Stimulated activated CD4-positive, alpha-beta T cell treated with anti-CD3 and anti-CD28 coated beads, Interleukin-2, amount 100 ng/mL, for 4 hours (primary cell): ENCODE data around the gene UNC45B.
"Not testable (repeated sequence)": the region's sequence is repeated elsewhere in the genome, so short reads cannot be mapped to it uniquely, and the experiment has no call there.

Experiments
- DNase-seq: peaks from one replicate; pipeline ENCODE4 v3.0.0-alpha.2; 2020; ENCODE audit warnings: low read depth

The UNC45B gene

GRCh38 chr17:35170968-35171771, 23.6 kb downstream of the UNC45B start:
- no peak for DNase-seq

DNA sequence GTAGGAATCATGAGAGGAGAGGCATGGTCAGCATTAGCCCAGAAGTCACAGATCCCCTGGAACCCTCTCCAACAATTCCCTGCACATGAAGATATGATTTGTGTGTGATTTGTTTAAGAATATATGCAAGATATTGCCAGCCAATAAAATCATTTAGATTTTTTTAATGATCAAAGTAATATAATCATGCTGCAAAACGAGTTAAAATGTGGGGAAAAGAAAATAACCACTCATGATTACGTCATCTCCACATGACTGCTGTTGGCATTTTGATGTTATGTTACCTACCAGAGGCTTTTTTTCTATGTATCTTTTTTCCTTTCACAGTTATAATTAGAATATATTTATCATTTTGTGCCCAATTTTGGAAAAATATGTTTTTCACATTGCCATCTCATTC, 24.2 kb downstream of the UNC45B start:
- DNase-seq = no peak

- not testable (repeated sequence) for DNase-seq
Observed at GRCh38 chr17:35172321-35172720, 24.7 kb downstream of the UNC45B start.

DNA sequence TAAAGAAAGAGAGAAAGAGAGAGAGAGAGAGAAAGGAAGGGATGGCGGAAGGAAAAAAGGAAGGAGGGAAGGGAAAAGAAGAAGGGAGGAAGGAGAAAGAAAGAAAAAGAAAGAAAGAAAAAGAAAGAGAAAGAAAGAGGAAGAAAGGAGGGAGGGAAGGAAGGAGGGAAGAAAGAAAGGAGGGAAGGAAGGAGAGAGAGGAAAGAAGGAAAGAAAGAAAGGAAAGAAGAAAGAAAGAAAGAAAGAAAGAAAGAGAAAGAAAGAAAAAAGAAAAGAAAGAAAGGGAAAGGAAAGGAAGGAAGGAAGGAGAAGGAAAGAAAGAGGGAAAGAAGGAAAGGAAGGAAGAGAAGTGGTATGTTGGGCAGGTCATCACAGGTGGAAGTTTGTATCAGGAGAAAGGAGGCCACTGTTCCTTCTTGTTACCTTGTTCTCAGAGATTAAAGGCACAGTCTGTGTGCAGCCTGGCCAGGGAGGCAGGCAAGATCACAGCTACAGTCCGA, 27.3 kb downstream of the UNC45B start:
- DNase-seq = no peak

- DNase-seq = no peak
Observed at GRCh38 chr17:35175638-35176415, 28.2 kb downstream of the UNC45B start.

GRCh38 chr17:35176897-35177296, 29.3 kb downstream of the UNC45B start:
- no peak for DNase-seq

GRCh38 chr17:35179379-35179778, 31.8 kb downstream of the UNC45B start:
- not testable (repeated sequence) for DNase-seq

GRCh38 chr17:35183332-35183731, 35.7 kb downstream of the UNC45B start:
- no peak for DNase-seq

DNA sequence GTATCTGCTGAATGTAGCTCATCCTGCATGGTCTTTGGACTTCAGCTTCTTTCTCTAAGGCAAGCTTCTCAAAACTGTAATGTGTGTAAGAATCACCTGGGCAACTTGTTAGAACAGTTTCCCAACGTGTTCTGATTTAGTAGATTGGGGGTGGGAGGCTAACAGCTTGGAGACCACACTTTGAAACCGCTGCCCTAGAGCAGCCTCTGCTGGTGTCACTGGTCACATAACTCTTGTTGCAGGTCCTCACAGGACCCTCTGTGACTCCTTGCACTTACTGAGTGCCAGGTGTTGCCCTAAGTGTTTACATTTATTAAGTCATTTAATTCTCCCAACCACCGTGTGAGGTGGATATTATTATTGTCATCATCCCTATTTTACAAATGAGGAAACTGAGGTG, 36.7 kb downstream of the UNC45B start:
- DNase-seq = no peak

DNA sequence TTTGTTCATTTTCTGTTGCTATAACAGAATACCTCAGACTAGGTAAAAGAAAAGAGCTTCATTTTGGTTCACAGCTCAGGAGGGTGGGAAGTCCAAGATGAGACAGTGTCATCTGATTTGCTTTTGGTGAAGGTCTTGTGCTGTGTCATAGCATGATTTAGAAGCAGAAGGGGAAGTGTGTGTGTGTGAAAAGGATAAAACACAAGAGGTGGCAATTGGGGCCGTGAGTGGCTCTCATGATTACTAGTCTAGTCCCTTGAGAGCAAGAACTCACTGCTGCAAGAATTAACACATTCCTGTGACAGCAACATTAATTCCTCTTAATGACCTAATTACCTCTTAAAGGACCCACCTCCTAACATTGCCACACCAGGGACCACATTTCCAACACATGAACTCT, 38.2 kb downstream of the UNC45B start:
- no peak for DNase-seq

GRCh38 chr17:35187481-35187880, 39.9 kb downstream of the UNC45B start:
- DNase-seq = no peak

- no peak for DNase-seq
Observed at GRCh38 chr17:35188111-35188510, 40.5 kb downstream of the UNC45B start.

- no peak for DNase-seq
Observed at GRCh38 chr17:35189291-35189690, 41.7 kb downstream of the UNC45B start.

DNA sequence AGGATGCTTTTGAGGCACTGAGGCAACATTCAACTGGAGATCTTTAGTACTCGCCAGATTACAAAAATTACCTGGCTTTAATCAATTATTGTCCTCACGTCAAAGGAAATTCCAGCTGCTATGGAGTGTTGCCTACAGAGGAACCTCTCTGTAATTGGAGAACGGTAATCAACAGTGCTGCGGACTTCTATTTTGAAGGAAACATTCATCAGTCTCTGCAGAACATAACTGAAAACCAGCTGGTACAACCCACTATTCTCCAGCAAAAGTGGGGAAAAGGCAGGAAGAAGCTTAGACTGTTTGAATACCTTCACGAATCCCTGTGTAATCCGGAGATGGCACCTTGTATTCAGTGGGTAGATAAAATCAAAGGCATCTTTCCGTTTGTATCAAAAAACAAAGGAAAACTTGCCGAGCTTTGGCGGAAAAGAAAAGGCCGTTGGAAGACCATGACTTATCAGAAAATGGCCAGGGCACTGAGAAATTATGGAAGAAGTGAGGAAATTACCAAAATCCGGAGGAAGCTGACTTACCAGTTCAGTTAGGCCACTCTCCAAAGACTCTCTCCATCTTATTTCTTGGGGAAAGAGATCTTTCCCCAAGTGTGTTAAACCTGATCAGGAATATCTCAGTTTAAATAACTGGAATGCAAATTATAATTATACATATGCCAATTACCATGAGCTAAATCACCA, 43.5 kb downstream of the UNC45B start:
- DNase-seq = no peak

DNA sequence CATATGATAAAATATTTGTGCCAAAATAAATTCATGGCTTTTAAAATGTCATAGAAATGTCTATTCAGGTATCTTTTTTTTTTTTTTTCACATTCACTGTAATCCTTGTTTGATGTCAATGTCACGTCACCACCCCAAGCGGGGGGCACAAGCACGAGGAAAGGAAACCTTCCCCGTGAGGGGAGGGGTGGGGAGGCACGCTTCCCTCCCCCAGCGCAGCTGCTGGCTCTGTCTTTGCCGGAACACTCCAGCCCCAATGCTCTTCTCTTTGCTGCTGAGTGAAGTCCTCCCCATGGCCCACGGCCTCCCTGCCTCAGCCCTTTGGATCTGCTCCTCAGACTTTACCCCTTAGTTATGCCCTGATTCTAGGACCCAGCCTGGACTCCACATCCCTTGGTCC, 45.1 kb downstream of the UNC45B start:
- DNase-seq = no peak

DNA sequence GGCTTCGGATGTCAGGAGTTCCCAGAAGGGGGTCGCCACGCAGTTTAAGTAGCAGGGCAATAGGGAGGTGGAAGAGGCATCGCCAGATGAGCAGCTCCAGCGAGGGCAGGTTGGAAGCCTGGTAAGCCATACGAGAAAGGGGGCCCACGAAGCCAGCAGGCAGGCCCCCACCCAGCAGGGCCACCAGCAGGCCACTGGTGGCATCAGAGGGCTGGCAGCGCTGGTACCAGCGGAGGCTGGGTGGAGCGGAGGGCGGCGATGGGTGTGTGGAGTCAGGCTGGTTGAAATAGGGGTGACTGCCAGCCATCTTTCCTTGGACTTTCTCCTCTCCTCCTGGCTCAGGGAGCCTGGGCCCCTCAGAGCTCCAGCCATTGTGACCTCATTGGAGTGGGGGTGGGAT, 46.4 kb downstream of the UNC45B start, which contains the start of gene SLC35G3:
Gene SLC35G3, minus strand, starts transcription at position 393 of the 400 bp plus-strand sequence. Its CDS starts 86 bp downstream, at position 307.
- DNase-seq = not testable (repeated sequence)

DNA sequence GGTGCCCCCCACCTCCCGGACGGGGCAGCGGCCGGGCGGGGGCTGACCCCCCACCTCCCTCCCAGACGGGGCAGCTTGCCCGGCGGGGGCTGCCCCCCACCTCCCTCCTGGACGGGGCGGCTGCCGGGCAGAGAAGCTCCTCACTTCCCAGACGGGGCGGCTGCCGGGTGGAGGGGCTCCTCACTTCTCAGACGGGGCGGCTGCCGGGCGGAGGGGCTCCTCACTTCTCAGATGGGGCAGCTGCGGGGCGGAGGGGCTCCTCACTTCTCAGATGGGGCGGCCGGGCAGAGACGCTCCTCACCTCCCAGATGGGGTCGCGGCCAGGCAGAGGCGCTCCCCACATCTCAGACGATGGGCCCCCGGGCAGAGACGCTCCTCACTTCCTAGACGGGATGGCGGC, 47.4 kb downstream of the UNC45B start:
- DNase-seq = not testable (repeated sequence)

DNA sequence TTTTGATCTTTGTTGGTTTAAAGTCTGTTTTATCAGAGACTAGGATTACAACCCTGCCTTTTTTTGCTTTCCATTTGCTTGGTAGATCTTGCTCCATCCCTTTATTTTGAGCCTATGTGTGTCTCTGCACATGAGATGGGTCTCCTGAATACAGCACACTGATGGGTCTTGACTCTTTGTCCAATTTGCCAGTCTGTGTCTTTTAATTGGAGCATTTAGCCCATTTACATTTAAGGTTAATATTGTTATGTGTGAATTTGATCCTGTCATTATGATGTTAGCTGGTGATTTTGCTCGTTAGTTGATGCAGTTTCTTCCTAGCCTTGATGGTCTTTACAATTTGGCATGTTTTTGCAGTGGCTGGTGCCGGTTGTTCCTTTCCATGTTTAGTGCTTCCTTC, 55.0 kb downstream of the UNC45B start:
- DNase-seq = not testable (repeated sequence)

GRCh38 chr17:35210741-35211140, 63.1 kb downstream of the UNC45B start:
- no peak for DNase-seq

DNA sequence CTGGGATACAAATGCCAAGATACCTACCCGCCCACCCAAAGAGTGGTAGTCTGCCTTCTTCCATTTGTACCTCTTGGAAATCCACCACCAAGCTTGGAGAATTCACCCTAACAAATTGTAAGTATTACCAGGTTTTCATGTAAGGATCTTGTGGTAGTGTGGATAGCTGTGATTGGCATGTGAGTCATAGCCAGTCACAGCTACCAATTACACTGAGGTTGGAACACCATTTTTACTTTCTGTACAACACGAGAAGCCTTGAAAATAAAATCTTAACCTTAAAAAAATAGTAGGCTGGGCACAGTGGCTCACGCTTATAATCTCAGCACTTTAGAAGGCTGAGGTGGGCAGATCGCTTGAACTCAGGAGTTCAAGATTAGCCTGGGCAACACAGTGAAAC, 65.1 kb downstream of the UNC45B start:
- no peak for DNase-seq

- DNase-seq = no peak
Observed at GRCh38 chr17:35213412-35213940, 65.9 kb downstream of the UNC45B start.

DNA sequence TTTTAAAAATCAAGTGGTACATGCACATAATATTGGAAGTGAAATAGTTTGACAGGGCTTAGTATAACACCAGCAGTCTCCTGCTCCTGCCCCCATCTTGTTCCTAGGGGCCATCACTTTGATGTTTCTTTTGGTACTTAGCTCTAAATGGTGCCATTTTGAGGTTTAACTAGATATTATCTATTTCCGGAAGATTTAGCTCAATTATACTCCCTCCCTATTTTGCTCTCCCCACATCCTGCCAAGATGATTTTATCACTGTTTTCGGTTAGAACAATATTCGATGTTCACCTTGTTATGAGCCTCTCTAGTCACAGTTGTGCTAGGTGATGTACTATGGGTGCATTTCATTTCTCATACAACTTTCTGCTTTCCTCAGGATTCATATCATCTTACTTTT, 66.6 kb downstream of the UNC45B start:
- no peak for DNase-seq
